Measurements from ENCODE around the gene HOXB5. TPM values are rescaled to one million over a fixed set of nuclear protein-coding genes. Genes with fewer than 3 reads are reported as not detected.
A peak's percentile ranks its signal among the peaks of the same experiment; 100 is the strongest.

The HOXB5 gene
- total and polyA plus RNA-seq, 2 experiments from 2014 or later: 0.27 to 4.4 TPM

- Histone ChIP-seq H3K9me2 (replicated peaks; ENCODE audit: insufficient read depth) (no peaks in the 10 kb centered on the region), H3K36me3 (replicated peaks; ENCODE audit: insufficient read depth, low read depth) (no peaks in the 10 kb centered on the region), H2AFZ (no peak overlapping the region), H3K4me1 (ENCODE audit: insufficient read depth) (peaks cover 6% of the 10 kb centered on the region), H3K27ac (peak overlapping the region; percentile 81), H3K4me3 (peak overlapping the region; percentile 15), H3K79me2 (no peaks in the 10 kb centered on the region), H3K9me3 (ENCODE audit: low read depth) (no peaks in the 10 kb centered on the region), H3K4me2 (peak overlapping the region; percentile 71), H4K20me1 (ENCODE audit: insufficient read depth, poor library complexity, severe bottlenecking) (no peaks in the 10 kb centered on the region), H3K27me3 (peaks cover 96% of the 10 kb centered on the region)
- TF ChIP-seq EZH2 (IDR thresholded peaks at IDR 0.05; ENCODE audit: borderline replicate concordance) (peak; percentile 26), EZH2phosphoT487 (IDR thresholded peaks at IDR 0.05; ENCODE audit: low read depth, severe bottlenecking, unreplicated experiment) (peak; percentile 59)
- TF ChIP-seq, protein P1, sequence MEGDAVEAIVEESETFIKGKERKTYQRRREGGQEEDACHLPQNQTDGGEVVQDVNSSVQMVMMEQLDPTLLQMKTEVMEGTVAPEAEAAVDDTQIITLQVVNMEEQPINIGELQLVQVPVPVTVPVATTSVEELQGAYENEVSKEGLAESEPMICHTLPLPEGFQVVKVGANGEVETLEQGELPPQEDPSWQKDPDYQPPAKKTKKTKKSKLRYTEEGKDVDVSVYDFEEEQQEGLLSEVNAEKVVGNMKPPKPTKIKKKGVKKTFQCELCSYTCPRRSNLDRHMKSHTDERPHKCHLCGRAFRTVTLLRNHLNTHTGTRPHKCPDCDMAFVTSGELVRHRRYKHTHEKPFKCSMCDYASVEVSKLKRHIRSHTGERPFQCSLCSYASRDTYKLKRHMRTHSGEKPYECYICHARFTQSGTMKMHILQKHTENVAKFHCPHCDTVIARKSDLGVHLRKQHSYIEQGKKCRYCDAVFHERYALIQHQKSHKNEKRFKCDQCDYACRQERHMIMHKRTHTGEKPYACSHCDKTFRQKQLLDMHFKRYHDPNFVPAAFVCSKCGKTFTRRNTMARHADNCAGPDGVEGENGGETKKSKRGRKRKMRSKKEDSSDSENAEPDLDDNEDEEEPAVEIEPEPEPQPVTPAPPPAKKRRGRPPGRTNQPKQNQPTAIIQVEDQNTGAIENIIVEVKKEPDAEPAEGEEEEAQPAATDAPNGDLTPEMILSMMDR (IDR thresholded peaks at IDR 0.05; ENCODE audit: poor library complexity): no peak
- 9% methylated on average over 21 of the region's 21 CpGs for WGBS (ENCODE audit: low lambda C conversion rate, missing lambda C conversion rate)
- DNase-seq (ENCODE audit: low spot score): peak; percentile 40
Measured at GRCh38 chr17:48603959-48604769, 10.6 kb upstream of the HOXB5 start.

DNA sequence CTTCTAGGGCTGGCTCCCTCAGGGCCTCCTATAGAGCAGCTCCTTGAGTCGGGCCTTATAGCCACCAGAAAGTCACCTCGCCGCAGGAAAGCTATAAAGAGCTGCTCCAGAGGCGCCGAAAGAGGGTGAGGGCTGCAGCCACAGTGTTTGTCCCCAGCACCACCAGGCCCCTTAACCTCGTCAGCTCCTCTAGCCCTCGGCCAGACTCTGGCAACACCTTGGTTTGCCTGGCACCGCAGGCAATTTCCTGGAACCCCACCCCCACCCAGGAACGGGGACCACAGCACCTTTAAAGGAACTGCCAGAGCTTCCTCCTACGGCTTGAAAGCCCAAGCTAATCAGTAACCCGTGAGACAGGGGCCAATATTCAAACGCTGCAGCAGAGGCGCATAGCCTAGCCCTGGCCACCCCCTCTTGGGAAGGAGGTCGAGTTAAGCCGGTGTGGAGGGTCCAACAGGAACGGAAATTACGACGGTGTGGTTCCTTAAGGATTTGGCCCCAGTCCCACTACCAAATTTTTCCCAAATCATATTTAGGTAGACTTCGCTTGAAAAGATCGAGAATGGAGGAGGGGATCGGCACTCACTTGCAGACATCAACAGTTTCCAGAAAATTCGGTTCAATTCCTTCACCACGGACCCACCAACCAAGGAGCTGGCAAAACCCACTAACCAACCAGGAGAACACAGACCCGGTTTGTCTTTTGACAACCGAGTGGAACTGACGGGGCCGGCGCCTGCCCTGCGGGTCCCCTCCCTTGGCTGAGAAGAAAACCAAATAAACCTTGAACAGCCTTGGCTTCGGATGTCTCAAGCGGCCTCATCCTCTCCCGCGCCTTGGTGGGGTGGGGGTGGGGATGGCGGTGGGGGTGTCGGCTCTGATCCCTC, 8.2 kb upstream of the HOXB5 start:
- H3K36me3 ChIP-seq (replicated peaks; ENCODE audit: insufficient read depth, low read depth): no peaks in the 10 kb centered on the region
- H3K4me2 ChIP-seq: peak overlapping the region; percentile 71
- WGBS (ENCODE audit: low lambda C conversion rate, missing lambda C conversion rate): 10% methylated on average over 35 of the region's 35 CpGs
- H3K27me3 ChIP-seq: peaks cover 99% of the 10 kb centered on the region
- H3K9me3 ChIP-seq (ENCODE audit: low read depth): no peaks in the 10 kb centered on the region
- H3K27ac ChIP-seq: no peak overlapping the region
- H3K4me1 ChIP-seq (ENCODE audit: insufficient read depth): peaks cover 10% of the 10 kb centered on the region
- H3K79me2 ChIP-seq: no peaks in the 10 kb centered on the region
- no peaks in the 10 kb centered on the region for H4K20me1 ChIP-seq (ENCODE audit: insufficient read depth, poor library complexity, severe bottlenecking)
- H3K9me2 ChIP-seq (replicated peaks; ENCODE audit: insufficient read depth): no peaks in the 10 kb centered on the region
- H3K4me3 ChIP-seq: peak overlapping the region; percentile 2
- TF ChIP-seq EZH2 (IDR thresholded peaks at IDR 0.05; ENCODE audit: borderline replicate concordance) (peak; percentile 33), EZH2phosphoT487 (IDR thresholded peaks at IDR 0.05; ENCODE audit: low read depth, severe bottlenecking, unreplicated experiment) (no peak)
- TF ChIP-seq, protein P1 (IDR thresholded peaks at IDR 0.05; ENCODE audit: poor library complexity): no peak
- peak; percentile 30 for DNase-seq (ENCODE audit: low spot score)
- no peak overlapping the region for H2AFZ ChIP-seq

- H3K4me2 ChIP-seq: peak overlapping the region; percentile 71
- H3K79me2 ChIP-seq: no peaks in the 10 kb centered on the region
Measured at GRCh38 chr17:48601207-48601538, 7.6 kb upstream of the HOXB5 start.

More at GRCh38 chr17:48601207-48601538, 7.6 kb upstream of the HOXB5 start:
- H3K4me1 ChIP-seq (ENCODE audit: insufficient read depth): peaks cover 10% of the 10 kb centered on the region
- no peaks in the 10 kb centered on the region for H3K36me3 ChIP-seq (replicated peaks; ENCODE audit: insufficient read depth, low read depth)
- DNase-seq (ENCODE audit: low spot score): no peak
- H3K27ac ChIP-seq: peak overlapping the region; percentile 30
- TF ChIP-seq, protein P1 (IDR thresholded peaks at IDR 0.05; ENCODE audit: poor library complexity): no peak
- TF ChIP-seq EZH2 (IDR thresholded peaks at IDR 0.05; ENCODE audit: borderline replicate concordance): no peak
- no peak for TF ChIP-seq EZH2phosphoT487 (IDR thresholded peaks at IDR 0.05; ENCODE audit: low read depth, severe bottlenecking, unreplicated experiment)
- H3K4me3 ChIP-seq: no peak overlapping the region
- no peak overlapping the region for H2AFZ ChIP-seq
- H4K20me1 ChIP-seq (ENCODE audit: insufficient read depth, poor library complexity, severe bottlenecking): no peaks in the 10 kb centered on the region
- WGBS (ENCODE audit: low lambda C conversion rate, missing lambda C conversion rate): 22% methylated on average over 4 of the region's 4 CpGs
- peaks cover 99% of the 10 kb centered on the region for H3K27me3 ChIP-seq
- no peaks in the 10 kb centered on the region for H3K9me2 ChIP-seq (replicated peaks; ENCODE audit: insufficient read depth)
- H3K9me3 ChIP-seq (ENCODE audit: low read depth): no peaks in the 10 kb centered on the region
